SK-N-MC (cell line): ENCODE data around the gene TBC1D3I.

Experiments used
- EZH2 ChIP-seq: fragments of 200-600 bp; sonication (generic); IDR thresholded peaks from one replicate; pipeline ENCODE4 v1.6.1; 2017; ENCODE audit warnings: antibody characterized with exemption
- POLR2AphosphoS5 ChIP-seq: IDR thresholded peaks from 2 replicates; pipeline ENCODE4 v1.6.1; 2012; ENCODE audit warnings: mild to moderate bottlenecking, low read depth, low read length, borderline replicate concordance

DNA sequence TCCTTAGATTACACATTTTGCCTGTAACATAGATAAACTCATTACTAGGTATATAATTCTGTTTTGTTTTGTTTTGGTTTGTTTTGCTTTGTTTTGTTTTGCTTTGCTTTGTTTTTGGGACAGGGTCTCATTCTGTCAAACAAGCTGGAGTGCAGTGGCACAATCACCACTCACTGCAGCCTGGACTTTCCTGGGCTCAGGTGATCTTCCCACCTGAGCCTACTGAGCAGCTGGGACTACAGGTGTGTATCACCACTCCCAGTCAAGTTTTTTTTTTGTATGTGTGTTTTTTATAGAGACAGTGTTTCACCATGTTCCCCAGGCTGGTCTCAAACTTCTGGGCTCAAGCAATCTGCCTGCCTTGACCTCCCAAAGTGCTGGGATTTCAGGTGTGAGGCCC, 54.8 kb downstream of the TBC1D3I start:
- TF ChIP-seq EZH2: no peak
- no peak for TF ChIP-seq POLR2AphosphoS5
